ENCODE data around the gene LIFR.
A peak's percentile ranks its signal among the peaks of the same experiment; 100 is the strongest.

DNA sequence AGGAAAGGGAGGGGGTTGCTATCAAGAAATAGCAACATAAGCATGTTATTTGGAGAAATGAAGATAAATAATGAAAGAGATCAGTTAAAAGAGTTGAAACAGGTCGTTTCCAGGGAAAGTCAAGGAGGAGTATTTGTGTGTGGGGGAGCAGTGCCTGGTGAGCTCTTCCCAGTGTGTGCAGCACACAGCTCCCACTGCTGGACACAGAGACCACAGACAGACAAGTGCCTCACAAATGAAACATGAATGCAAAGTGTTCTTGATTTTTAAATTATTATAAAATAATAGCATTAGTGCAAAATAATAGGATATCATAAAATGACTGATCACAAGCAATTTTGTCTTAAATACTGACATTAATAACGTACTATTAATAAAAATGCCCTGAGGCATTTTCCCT, 40.8 kb downstream of the LIFR start:
- TF ChIP-seq CTCF (IDR thresholded peaks at IDR 0.05), result peak in 1 of 6 experiments; percentile 9
- TF ChIP-seq POLR2A (IDR thresholded peaks at IDR 0.05), result no peak
